SK-N-MC (cell line): ENCODE measurements around the gene EVL.

Experiments
- EZH2 ChIP-seq: fragments of 200-600 bp; sonication (generic); IDR thresholded peaks from one replicate; pipeline ENCODE4 v1.6.1; 2017; ENCODE audit warnings: antibody characterized with exemption
- FOXP2 ChIP-seq: optimal IDR thresholded peaks from 2 replicates; pipeline ENCODE3; 2011; ENCODE audit warnings: mild to moderate bottlenecking, moderate library complexity; ENCODE audit not compliant: insufficient read depth; ENCODE audit errors: extremely low read length, control extremely low read depth
- POLR2AphosphoS5 ChIP-seq: IDR thresholded peaks from 2 replicates; pipeline ENCODE4 v1.6.1; 2012; ENCODE audit warnings: mild to moderate bottlenecking, low read depth, low read length, borderline replicate concordance

DNA sequence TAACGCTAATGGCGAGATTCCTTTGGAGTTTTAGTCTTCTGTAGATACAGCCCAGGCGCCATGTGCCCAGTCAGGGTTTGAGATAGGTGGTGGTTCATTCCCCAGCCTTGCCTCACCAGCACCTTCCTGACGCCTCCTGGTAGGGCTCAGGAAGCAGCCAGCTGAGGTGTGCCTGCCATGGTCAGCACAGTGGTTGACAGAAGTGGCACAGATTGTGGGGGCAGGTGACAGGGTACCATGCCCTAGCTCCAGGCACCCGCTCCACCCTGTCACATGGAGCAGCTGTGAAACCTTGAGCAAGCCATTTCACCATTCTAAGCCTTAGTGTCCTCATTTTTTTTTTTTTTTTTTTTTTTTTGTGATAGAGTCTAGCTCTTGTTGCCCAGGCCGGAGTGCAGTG, 45.6 kb downstream of the EVL start:
- no peak for TF ChIP-seq POLR2AphosphoS5
- TF ChIP-seq EZH2: no peak
- no peak for TF ChIP-seq FOXP2
